Spleen (tissue), 7 donors: ENCODE measurements around the gene EIF5A.

ENCODE experiments used
- CTCF ChIP-seq, 11 experiments: fragments of 200-600 bp in 7 of 11; fragments of 450-650 bp in 4 of 11; sonication (generic) in 4 of 11; IDR thresholded peaks in 8 of 11; conservative IDR thresholded peaks in 3 of 11; 1 replicate in 7 of 11; 2 replicates in 4 of 11; pipeline versions ENCODE4 v1.4.0 to v1.8.0; 2016 to 2021; ENCODE audit warnings: antibody characterized with exemption in 11 of 11, inconsistent platforms in 4 of 11, mild to moderate bottlenecking in 1 of 11
- POLR2A ChIP-seq, 3 donors: fragments of 450-650 bp; IDR thresholded peaks; one replicate each; pipeline ENCODE4 v1.5.1; 2017; ENCODE audit warnings: antibody characterized with exemption in 3 of 3, mild to moderate bottlenecking in 1 of 3
- POLR2AphosphoS5 ChIP-seq, 3 donors: sonication (generic); formaldehyde crosslinking; IDR thresholded peaks; one replicate each; pipeline ENCODE4 v1.5.1; 2017; ENCODE audit warnings: antibody characterized with exemption in 3 of 3
- donor health status: DM: no; HTN: no; CAD: no; lungs with moderate emphysema.
- donor health status: DM: no; HTN: no; CAD: no.
- donor health status: DM: no; HTN: no; CAD: no.

DNA sequence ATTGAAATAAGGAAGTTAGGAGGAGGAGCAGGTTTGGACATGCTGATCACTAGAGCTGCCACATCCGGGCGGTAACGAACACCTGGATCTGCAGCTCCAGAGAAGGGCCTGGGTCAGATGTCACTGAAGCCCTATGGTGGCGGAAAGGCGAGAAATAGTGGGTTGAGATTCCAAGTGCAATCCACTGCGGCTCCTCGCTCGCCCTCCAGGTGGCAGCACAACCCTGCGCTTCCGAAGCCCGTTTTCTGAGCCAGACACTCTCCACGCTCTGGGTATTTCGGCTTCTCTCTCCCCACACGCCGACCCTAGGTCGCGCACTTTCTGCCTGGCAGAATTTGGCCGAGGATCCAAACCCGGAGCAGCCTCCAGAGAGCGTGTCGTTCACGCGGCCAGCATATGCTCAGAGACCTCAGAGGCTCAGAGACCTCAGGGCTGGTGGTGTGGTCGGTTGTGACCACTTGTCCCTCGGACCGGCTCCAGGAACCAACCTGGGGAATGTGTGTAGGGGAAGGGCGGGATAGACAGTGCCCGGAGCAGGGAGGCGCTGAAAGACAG is 26.8 kb upstream of the EIF5A start:
- TF ChIP-seq POLR2A (IDR thresholded peaks at IDR 0.05) (no peak), CTCF (IDR thresholded peaks at IDR 0.05 in 8 of 11, conservative IDR thresholded peaks at IDR 0.05 in 3 of 11) (peak; percentile 77 to 98 (median 94)), POLR2AphosphoS5 (IDR thresholded peaks at IDR 0.05) (peak in 2 of 3 donors; percentile 60 to 71)
